HG02885 (cell line): ENCODE data around the gene SSB.
"Not testable (repeated sequence)": the region's sequence is repeated elsewhere in the genome, so short reads cannot be mapped to it uniquely, and the experiment has no call there.

Source experiments
- ATAC-seq: cut with Tn5 transposase; IDR thresholded peaks from one replicate; pipeline ENCODE4 v1.9.1; 2021; ENCODE audit warnings: mild to moderate bottlenecking; ENCODE audit not compliant: unreplicated experiment, poor library complexity

Gene SSB

GRCh38 chr2:169798718-169799592 is at the start of gene SSB:
SSB (plus strand) TSS chr2:169798871; CDS start chr2:169800961, 2,090 bp downstream.
- peak; percentile 97 for ATAC-seq

- ATAC-seq: no peak
Measured at GRCh38 chr2:169752752-169753151, 45.9 kb upstream of the SSB start.

DNA sequence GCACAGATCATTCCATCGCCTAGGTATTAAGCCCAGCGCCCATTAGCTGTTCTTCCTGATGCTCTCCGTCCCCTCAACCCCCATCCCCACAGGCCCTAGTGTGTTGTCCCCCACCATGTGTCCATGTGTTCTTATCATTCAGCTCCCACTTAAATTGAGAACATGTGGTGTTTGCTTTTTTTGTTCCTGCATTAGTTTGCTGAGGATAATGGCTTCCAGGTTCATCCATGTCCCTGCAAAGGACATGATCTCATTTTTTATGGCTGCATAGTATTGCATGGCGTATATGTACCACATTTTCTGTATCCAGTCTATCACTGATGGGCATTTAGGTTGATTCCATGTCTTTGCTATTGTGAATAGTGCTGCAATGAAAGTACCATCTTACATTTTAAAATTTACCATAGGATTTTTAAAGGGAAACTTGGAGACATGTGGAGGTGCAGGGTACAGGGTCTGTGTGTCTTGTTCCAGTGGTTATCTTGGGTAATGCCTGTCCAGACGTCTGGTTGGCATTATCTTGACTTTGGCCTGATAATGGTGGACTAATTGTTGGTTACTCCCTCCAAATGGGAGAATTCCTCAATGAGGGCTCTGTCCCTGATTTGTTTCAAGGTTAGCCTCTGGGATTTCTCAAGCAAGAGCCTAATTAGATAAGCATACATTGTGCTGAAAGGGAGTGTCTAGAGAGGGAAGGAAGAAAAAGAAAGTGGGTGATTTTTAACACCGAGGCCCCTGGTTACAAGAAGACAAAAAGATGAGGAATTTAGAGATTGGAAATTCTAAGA is 43.4 kb upstream of the SSB start:
- no peak for ATAC-seq

GRCh38 chr2:169756342-169756741 is 42.3 kb upstream of the SSB start:
- ATAC-seq: no peak

- ATAC-seq: no peak
Measured at GRCh38 chr2:169757356-169757755, 41.3 kb upstream of the SSB start.

GRCh38 chr2:169757778-169758177 is 40.9 kb upstream of the SSB start:
- no peak for ATAC-seq

DNA sequence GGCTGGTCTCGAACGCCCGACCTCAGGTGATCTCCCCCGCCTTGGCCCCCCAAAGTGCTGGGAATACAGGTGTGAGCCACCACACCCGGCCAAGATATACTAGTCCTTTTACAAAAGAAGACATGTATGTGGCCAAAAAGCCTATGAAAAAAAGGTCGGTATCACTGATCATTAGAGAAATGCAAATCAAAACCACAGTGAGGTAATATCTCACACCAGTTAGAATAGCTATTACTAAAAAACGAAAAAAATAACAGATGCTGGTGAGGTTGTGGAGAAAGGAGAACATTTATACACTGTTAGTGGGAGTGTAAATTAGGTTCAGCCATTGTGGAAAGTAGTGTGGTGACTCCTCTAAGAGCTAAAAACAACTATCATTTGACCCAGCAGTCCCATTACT is 38.7 kb upstream of the SSB start:
- no peak for ATAC-seq

DNA sequence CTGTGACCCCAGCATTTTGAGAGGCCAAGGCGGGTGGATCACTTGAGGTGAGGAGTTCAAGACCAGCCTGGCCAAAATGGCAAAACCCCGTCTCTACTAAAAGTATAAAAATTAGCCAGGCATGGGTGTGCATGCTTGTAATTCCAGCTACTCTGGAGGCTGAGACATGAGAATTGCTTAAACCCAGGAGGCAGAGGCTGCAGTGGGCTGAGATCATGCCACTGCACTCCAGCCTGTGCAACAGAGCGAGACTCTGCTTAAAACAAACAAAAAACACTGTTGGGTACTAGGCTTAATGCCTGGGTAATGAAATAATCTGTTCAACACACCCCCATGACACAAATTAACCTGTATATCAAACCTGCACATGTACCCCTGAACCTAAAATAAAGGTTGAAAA is 37.9 kb upstream of the SSB start:
- ATAC-seq: not testable (repeated sequence)

DNA sequence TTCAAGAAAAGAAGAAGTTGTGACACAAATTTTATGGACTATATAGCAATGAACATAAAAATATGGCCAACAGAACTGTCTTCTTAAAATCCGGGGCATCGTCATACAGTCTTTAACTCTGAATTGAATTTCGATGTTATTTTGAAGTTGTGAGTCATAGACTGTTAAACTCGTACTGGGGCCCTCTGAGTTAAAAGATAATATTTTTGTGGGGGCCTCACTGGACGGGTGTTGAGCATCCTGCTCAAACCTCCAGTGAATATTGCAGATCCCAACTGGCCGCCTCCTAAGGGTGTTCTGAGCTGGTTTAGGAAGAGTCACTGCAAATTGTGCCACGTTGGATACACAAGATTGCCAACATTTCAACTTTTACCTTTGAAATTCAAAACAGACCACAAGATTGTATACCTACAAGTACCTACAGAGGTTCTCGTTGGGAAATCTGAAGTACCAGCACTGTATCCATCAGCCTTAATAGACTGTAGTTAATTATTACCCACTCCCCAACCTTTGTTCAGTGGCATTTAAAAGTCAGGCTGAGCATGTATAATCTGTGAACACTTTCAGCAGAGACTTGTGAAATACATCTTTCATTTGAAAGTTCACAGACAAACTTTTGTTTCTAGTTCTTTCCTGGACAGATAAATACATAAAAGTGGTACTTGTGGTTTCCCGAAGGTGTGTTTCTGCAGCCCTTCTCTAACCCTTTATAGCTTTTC is 37.3 kb upstream of the SSB start:
- no peak for ATAC-seq

- ATAC-seq: no peak
Measured at GRCh38 chr2:169761970-169762292, 36.7 kb upstream of the SSB start.

GRCh38 chr2:169765523-169765922 is 33.1 kb upstream of the SSB start:
- ATAC-seq: no peak

DNA sequence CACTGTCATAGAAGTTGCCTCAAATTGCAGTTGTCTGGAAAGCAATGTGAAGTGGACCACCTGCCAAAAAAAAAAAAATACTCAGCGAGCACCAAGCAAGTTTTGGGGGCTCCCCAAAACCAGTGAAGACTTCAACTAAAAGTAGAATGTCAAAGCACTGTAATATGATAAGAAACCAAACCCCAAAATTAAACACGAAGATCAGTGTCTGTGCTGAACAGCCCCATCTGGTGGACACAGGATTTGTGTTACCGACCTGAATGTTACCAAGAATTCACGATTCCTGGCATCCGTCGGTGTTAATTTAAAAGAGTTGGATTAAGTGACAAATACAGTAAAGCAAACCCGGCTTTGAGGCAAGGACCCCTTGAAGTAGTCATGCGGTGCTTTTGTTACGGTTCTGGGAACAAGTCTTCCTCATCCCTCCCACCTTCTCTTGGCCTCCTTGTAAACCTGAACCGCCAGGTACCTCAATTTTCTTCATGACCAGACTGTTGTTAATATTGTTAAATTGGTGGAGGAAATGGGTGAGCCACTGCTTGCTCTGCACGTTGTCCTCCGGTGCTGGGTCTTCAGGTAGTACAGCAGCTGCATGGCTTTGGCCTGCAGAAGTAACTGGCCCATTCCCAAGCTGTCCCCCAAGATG is 31.3 kb upstream of the SSB start:
- ATAC-seq: no peak

DNA sequence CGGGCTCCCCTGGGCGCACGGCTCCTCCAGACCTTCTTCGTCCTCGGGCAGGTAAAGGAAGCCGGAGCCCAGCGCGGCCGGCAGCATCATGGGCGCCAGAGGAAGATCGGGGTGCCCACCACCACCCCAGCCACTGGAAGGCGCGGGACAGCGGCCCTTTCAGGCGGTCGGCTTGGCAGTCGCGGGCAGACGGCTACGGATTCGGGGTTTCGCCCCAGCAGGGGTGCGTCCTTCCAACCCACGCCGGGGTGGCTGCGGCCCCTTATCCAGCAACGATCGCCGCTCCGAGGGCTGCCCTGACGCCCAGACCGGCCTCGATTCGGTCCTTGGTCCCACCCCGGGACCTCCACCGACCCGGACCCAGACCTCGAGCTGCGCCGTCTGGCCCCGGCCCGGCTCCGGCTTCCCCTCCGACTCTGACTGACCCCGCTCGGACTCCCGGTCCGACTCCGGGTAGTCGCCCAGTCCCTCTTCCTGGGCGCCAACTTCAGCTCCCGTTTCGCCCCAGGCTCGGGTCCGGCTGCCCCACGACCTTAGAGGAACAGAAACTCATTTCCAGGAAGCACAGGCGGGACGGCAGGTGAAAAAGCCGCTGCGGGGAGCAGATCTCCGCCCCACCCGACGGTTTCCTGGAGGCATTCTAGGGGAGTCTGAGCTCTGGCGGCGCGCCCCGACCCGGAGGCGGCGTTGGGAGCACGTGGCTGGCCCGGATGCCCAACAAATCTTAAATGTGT is 30.2 kb upstream of the SSB start:
- ATAC-seq: no peak

DNA sequence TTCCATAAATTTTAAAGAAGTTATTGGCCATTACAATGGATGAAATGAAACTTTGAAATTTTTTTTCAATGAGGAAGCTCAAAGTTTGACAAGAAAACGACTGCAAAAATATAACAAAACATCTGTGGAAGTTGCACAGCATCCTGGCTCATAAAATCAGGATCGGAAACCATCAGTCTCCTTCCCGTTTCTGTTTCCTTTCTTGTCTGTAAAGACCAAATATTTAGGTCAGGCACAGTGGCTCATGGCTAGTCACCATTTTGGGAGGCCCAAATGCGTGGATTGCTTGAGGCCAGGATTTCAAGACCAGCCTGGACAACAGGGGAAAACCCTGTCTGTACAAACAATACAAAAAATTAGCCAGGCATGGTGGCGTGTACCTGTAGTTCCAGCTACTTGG is 27.6 kb upstream of the SSB start:
- ATAC-seq: no peak

GRCh38 chr2:169771612-169772011 is 27.1 kb upstream of the SSB start:
- no peak for ATAC-seq

GRCh38 chr2:169772651-169773050 is 26.0 kb upstream of the SSB start:
- no peak for ATAC-seq

- ATAC-seq: no peak
Measured at GRCh38 chr2:169775354-169775753, 23.3 kb upstream of the SSB start.

DNA sequence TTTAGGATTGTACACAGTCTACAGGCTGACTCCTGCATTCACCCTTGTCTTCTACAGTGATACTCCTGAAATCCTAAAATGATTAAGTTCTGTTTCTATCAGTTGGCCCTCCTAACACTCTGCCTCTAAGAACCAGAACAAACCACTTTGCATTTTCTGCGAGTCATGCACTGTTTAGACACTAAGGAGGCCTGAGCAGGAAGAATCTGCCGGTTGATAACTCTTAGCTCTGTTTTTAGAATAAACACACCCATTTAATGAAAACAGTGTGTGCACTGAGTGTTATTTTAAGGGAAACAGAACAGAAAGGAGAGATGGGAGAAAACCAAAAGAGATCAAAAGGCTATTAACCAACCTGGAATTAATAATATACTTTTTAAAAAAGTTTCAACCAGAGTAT is 22.9 kb upstream of the SSB start:
- no peak for ATAC-seq

DNA sequence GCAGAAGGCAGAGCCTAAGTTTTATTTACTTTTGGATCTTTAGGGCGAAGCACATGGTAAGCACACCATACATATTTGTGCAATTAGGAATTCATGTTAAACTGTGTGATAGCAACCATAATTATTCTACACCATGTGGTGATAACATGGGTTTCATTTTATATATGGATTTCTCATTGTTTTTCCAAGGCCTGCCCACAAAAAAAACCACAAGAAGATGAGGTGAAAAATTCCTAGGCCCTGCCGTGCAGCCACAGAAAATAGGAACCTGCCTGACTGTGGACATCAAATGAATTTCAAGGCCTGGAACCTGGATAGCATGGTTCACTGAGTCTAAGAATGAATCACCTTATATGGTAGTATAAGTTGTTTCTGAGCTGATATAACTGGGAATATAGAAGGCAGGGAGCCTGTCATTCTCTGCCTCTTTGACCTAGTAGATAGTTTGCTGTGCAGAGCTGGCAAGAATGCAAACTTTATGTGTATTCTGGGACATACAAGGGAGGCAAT is 22.4 kb upstream of the SSB start:
- ATAC-seq: no peak

DNA sequence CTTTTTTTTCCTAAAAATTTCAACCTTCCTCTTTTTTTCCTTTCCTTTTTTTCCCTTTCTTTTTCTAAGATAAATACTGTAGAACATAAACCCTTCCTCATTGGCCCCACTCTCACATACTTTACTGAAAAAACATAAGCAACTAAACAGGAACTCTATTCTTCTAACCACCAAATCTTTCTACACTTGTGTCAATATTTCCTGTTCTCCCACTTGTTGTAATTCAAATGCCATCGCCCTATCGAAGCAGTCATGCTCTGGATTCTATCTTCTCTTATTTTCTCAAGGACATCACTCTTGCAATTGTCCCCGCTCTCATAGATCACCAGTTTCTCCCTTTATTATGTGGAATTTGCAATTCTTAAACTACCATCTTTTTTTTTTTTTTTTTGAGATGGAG is 20.2 kb upstream of the SSB start:
- no peak for ATAC-seq
